Activated CD8-positive, alpha-beta T cell treated with anti-CD3 and anti-CD28 coated beads, Interleukin-2, amount 10 ng/mL, durations not matched to agents 7 days and 5 days (primary cell): ENCODE results near the gene GLI2. TPM values are rescaled to one million over a fixed set of nuclear protein-coding genes. Genes with fewer than 3 reads are reported as not detected.

Experiments used
- ATAC-seq: fragments of 150-1000 bp; cut with Tn5 transposase; one replicate; pipeline ENCODE4 v1.10.0; 2021; ENCODE audit warnings: moderate library complexity
- CTCF ChIA-PET: fragments of 350-600 bp; sonication (Branson Sonifier 250); formaldehyde crosslinking; loops from one replicate; lab custom pipeline; 2021; ENCODE audit warnings: antibody characterized with exemption; lab: Charles Lee
- POLR2A ChIA-PET: fragments of 350-600 bp; sonication (Branson Sonifier 250); formaldehyde crosslinking; loops from one replicate; lab custom pipeline; 2021; ENCODE audit warnings: antibody characterized with exemption; lab: Charles Lee
- DNase-seq: peaks from one replicate; pipeline ENCODE4 v3.0.0-alpha.2; 2020
- H3K27ac Mint-ChIP-seq: one replicate; pipeline ENCODE4 v1.8.0; 2021; ENCODE audit warnings: mild to moderate bottlenecking, mixed read lengths
- H3K27me3 Mint-ChIP-seq: one replicate; pipeline ENCODE4 v1.8.0; 2021; ENCODE audit warnings: low read depth, mixed read lengths
- H3K36me3 Mint-ChIP-seq: one replicate; pipeline ENCODE4 v1.8.0; 2021; ENCODE audit warnings: low read depth, mixed read lengths
- H3K4me1 Mint-ChIP-seq: one replicate; pipeline ENCODE4 v1.8.0; 2021; ENCODE audit warnings: low read depth, mixed read lengths
- H3K4me3 Mint-ChIP-seq: one replicate; pipeline ENCODE4 v1.8.0; 2021; ENCODE audit warnings: mild to moderate bottlenecking, mixed read lengths
- H3K9me3 Mint-ChIP-seq: one replicate; pipeline ENCODE4 v1.8.0; 2022; ENCODE audit warnings: mixed read lengths; ENCODE audit not compliant: insufficient read depth
- total RNA-seq, 2 experiments: library from RNA; stranded (reverse); gene quantifications; one replicate each; pipeline ENCODE4 v1.2.3, GENCODE V29; 2021

GLI2 gene
- total RNA-seq, 2 experiments from 2014 or later = 1.9 to 2.2 TPM

GRCh38 chr2:120740765-120741524, 5.3 kb downstream of the GLI2 start:
- H3K9me3 Mint-ChIP-seq = no peaks in the 10 kb centered on the region
- CTCF ChIA-PET = no interaction called here

GRCh38 chr2:120741571-120742561, 6.2 kb downstream of the GLI2 start:
- DNase-seq (no peak), ATAC-seq (no peak)
- H3K27me3 Mint-ChIP-seq = peaks cover 66% of the 10 kb centered on the region
- no peaks in the 10 kb centered on the region for H3K9me3 Mint-ChIP-seq
- H3K36me3 Mint-ChIP-seq = no peaks in the 10 kb centered on the region
- ChIA-PET CTCF (no interaction called here), POLR2A (no interaction called here)
- H3K4me1 Mint-ChIP-seq = peaks cover 2% of the 10 kb centered on the region
- no peak overlapping the region for H3K27ac Mint-ChIP-seq
- no peak overlapping the region for H3K4me3 Mint-ChIP-seq

More at GRCh38 chr2:120740765-120741524, 5.3 kb downstream of the GLI2 start:
- H3K4me1 Mint-ChIP-seq = peaks cover 6% of the 10 kb centered on the region
- POLR2A ChIA-PET = no interaction called here
- no peak for DNase-seq
- no peak for ATAC-seq
- H3K4me3 Mint-ChIP-seq = no peak overlapping the region
- H3K27me3 Mint-ChIP-seq = peaks cover 68% of the 10 kb centered on the region
- H3K36me3 Mint-ChIP-seq = no peaks in the 10 kb centered on the region
- no peak overlapping the region for H3K27ac Mint-ChIP-seq

DNA sequence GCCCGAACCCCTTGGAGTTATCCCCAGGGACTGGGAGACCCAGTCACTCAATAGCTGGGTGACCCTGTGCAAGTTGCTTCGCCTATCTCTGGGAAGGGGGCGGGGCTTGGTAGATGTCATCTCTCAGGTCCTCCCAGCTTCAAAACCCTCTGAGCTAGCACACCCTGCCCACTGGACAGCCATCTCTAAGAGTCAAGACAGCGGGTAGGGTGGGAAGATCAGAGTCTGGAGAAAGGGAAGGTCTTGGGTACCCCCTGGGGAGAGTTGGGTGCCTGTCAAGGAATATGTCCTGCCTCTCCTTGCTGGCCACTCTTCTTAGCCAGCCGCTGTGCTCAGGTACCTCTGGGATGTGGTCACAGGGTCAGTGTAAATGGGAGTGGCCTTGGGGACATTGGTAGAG, 8.0 kb downstream of the GLI2 start:
- H3K36me3 Mint-ChIP-seq = no peaks in the 10 kb centered on the region
- ChIA-PET CTCF (no interaction called here), POLR2A (no interaction called here)
- ATAC-seq (no peak), DNase-seq (no peak)
- no peaks in the 10 kb centered on the region for H3K4me1 Mint-ChIP-seq
- H3K27me3 Mint-ChIP-seq = peaks cover 52% of the 10 kb centered on the region
- no peak overlapping the region for H3K4me3 Mint-ChIP-seq
- H3K9me3 Mint-ChIP-seq = no peaks in the 10 kb centered on the region
- H3K27ac Mint-ChIP-seq = no peak overlapping the region

DNA sequence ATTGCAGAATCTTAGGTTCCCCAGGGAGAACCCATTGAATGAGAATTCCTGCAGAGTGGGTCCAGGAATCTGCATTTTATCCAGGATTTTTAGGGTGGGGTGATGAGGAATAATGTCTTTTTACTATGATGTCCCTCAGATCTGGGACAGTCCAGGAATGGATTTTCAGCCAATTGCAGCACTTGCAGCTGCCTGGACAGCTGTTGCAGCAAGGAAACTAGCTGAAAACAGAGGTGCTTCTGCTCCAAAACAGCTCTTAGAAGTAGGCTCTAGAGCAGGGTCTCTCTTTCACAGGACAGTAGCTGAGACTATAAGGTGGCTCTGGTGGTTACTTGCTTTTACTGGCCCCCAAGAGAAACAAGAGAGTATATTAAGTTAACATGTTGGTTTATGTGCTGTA, 9.1 kb downstream of the GLI2 start:
- Mint-ChIP-seq H3K4me1 (no peaks in the 10 kb centered on the region), H3K4me3 (no peak overlapping the region), H3K27ac (no peak overlapping the region), H3K36me3 (no peaks in the 10 kb centered on the region), H3K27me3 (peaks cover 41% of the 10 kb centered on the region), H3K9me3 (no peaks in the 10 kb centered on the region)
- DNase-seq (no peak), ATAC-seq (no peak)
- CTCF ChIA-PET = no interaction called here
- POLR2A ChIA-PET = interaction anchor here (0.6 kb wide), 1 partner anchor 338 kb away, joined by 3 read pairs; no protein-coding TSS in a partner anchor

DNA sequence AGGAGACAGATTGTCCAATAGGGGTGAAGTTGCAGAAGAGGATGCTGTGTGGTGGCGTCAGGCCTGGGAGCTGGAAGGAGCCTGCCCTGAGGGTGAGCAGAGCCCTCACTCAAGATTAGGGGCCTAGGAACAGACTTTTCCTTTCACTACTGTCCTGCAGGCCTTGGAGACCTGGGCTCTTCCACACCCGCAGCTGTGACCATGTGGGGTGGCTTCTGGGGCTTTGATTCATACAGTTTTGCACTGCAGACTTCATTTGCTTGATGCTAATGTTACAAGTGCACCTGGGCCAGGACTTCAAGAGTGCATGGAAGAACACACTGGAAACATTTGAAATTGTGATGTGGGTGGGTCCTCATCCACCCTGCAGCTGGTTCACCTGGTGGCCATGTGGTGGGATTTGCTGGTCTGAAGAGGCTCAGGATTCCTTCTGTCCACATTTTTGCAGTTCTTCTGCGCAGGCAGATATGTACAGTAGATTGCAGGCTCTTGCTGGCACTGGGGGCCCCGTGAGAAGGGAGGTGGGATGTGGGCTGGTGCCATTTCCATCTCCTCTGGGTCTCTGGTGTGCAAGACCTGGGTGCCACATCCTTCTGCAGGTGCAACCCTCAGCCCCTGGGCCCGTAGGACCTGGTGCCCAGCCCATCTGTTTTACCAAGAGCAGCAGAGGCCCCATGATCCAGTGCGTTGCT, 9.9 kb downstream of the GLI2 start:
- Mint-ChIP-seq H3K4me1 (no peaks in the 10 kb centered on the region), H3K27ac (no peak overlapping the region), H3K4me3 (no peak overlapping the region), H3K9me3 (no peaks in the 10 kb centered on the region), H3K27me3 (peaks cover 36% of the 10 kb centered on the region), H3K36me3 (no peaks in the 10 kb centered on the region)
- POLR2A ChIA-PET = interaction anchor here (0.6 kb wide), 1 partner anchor 337 kb away, joined by 3 read pairs; no protein-coding TSS in a partner anchor
- DNase-seq (no peak), ATAC-seq (no peak)
- CTCF ChIA-PET = no interaction called here

DNA sequence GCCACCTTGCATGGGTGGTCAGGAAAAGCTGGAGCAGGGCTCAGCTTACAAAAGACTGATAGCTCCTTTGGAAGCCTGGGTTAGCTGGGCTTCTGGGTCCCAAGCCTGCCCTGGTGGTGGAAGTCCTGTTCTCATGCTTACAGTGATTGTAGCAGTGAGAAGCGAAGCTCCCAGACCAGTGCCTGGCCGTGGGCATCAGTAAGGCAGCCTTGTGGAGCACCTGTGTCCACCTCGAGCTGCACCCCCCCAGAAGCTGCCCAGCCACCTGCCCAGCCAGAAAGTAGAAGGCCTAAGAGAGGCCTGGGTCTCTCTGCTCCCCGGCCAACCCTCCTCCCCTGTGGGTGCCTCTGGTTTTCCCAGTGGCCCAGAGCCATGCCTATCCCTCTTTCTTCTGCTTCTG, 10.5 kb downstream of the GLI2 start:
- no peaks in the 10 kb centered on the region for H3K9me3 Mint-ChIP-seq
- DNase-seq (no peak), ATAC-seq (no peak)
- peaks cover 32% of the 10 kb centered on the region for H3K27me3 Mint-ChIP-seq
- ChIA-PET CTCF (no interaction called here), POLR2A (no interaction called here)
- H3K27ac Mint-ChIP-seq = no peak overlapping the region
- H3K4me1 Mint-ChIP-seq = no peaks in the 10 kb centered on the region
- no peaks in the 10 kb centered on the region for H3K36me3 Mint-ChIP-seq
- H3K4me3 Mint-ChIP-seq = no peak overlapping the region

GRCh38 chr2:120747281-120747680, 11.6 kb downstream of the GLI2 start:
- H3K9me3 Mint-ChIP-seq = no peaks in the 10 kb centered on the region
- peaks cover 25% of the 10 kb centered on the region for H3K27me3 Mint-ChIP-seq
- H3K4me1 Mint-ChIP-seq = no peaks in the 10 kb centered on the region
- H3K4me3 Mint-ChIP-seq = no peak overlapping the region
- ChIA-PET POLR2A (no interaction called here), CTCF (no interaction called here)
- DNase-seq = no peak
- ATAC-seq = no peak
- H3K27ac Mint-ChIP-seq = no peak overlapping the region
- H3K36me3 Mint-ChIP-seq = no peaks in the 10 kb centered on the region

- ChIA-PET POLR2A (no interaction called here), CTCF (no interaction called here)
- H3K9me3 Mint-ChIP-seq = no peaks in the 10 kb centered on the region
- H3K4me1 Mint-ChIP-seq = no peaks in the 10 kb centered on the region
- no peaks in the 10 kb centered on the region for H3K36me3 Mint-ChIP-seq
- H3K27ac Mint-ChIP-seq = no peak overlapping the region
- H3K27me3 Mint-ChIP-seq = peaks cover 22% of the 10 kb centered on the region
- no peak overlapping the region for H3K4me3 Mint-ChIP-seq
- no peak for ATAC-seq
- DNase-seq = no peak
Observed at GRCh38 chr2:120747706-120748105, 12.0 kb downstream of the GLI2 start.

- Mint-ChIP-seq H3K36me3 (no peaks in the 10 kb centered on the region), H3K9me3 (no peaks in the 10 kb centered on the region), H3K27me3 (peaks cover 17% of the 10 kb centered on the region), H3K27ac (no peak overlapping the region), H3K4me3 (no peak overlapping the region), H3K4me1 (no peaks in the 10 kb centered on the region)
- POLR2A ChIA-PET = no interaction called here
- CTCF ChIA-PET = no interaction called here
- ATAC-seq = no peak
- no peak for DNase-seq
Observed at GRCh38 chr2:120748310-120748709, 12.6 kb downstream of the GLI2 start.

DNA sequence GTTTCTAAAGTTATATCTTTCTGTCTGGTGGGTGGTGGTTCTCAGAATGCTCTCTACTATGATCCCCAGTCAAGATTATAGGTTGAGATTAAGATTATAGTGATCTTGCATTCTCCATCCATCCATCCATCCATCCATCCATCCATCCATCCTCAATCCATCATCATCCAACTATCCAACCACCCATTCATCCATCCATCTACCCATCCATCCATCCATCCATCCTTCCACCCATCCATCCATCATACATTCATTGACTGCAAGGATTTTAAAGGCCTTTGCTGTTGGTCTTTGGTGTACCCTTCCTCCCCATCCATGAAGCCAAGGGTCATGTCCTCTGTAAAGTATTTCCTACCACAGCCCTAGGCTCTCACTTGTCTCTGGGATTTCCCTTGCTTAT, 13.1 kb downstream of the GLI2 start:
- ChIA-PET POLR2A (no interaction called here), CTCF (no interaction called here)
- H3K36me3 Mint-ChIP-seq = no peaks in the 10 kb centered on the region
- no peak for ATAC-seq
- DNase-seq = no peak
- H3K4me1 Mint-ChIP-seq = no peaks in the 10 kb centered on the region
- H3K9me3 Mint-ChIP-seq = no peaks in the 10 kb centered on the region
- no peak overlapping the region for H3K27ac Mint-ChIP-seq
- H3K4me3 Mint-ChIP-seq = no peak overlapping the region
- H3K27me3 Mint-ChIP-seq = peaks cover 15% of the 10 kb centered on the region

GRCh38 chr2:120749506-120750431, 14.1 kb downstream of the GLI2 start:
- DNase-seq (no peak), ATAC-seq (no peak)
- peaks cover 6% of the 10 kb centered on the region for H3K27me3 Mint-ChIP-seq
- no peak overlapping the region for H3K27ac Mint-ChIP-seq
- POLR2A ChIA-PET = no interaction called here
- no peaks in the 10 kb centered on the region for H3K9me3 Mint-ChIP-seq
- CTCF ChIA-PET = no interaction called here
- H3K36me3 Mint-ChIP-seq = no peaks in the 10 kb centered on the region
- H3K4me1 Mint-ChIP-seq = no peaks in the 10 kb centered on the region
- no peak overlapping the region for H3K4me3 Mint-ChIP-seq
